Heart left ventricle (tissue), 16 donors: ENCODE results near the gene ENGASE. TPM values are rescaled to one million over a fixed set of nuclear protein-coding genes. Genes with fewer than 3 reads are reported as not detected.
"Not testable (repeated sequence)": the region's sequence is repeated elsewhere in the genome, so short reads cannot be mapped to it uniquely, and the experiment has no call there.

ENCODE experiments used
- ATAC-seq, 4 donors: fragments of 200-7000 bp; cut with Tn5 transposase; one replicate each; pipeline ENCODE4 v1.9.1; 2020 to 2022; ENCODE audit warnings: moderate library complexity in 4 of 4, mild to moderate bottlenecking in 3 of 4, moderate number of reproducible peaks in 1 of 4
- DNase-seq, 5 donors: peaks; one replicate each; pipeline ENCODE4 v3.0.0-alpha.2; 2020
- H3K27ac ChIP-seq, 12 donors: fragments of 200-600 bp; sonication (generic) in 4 of 12; one replicate each; pipeline versions ENCODE4 v1.5.0 to v1.8.0; 2016 to 2022; ENCODE audit warnings: mild to moderate bottlenecking in 2 of 12
- H3K27me3 ChIP-seq, 9 donors: fragments of 200-600 bp; sonication (generic) in 2 of 9; one replicate each; pipeline versions ENCODE4 v1.5.1 to v1.8.0; 2016 to 2022; ENCODE audit warnings: mild to moderate bottlenecking in 3 of 9
- H3K36me3 ChIP-seq, 9 donors: fragments of 200-600 bp; sonication (generic) in 2 of 9; one replicate each; pipeline versions ENCODE4 v1.5.0 to v1.8.0; 2018 to 2022; ENCODE audit warnings: mild to moderate bottlenecking in 2 of 9
- H3K4me1 ChIP-seq, 12 donors: fragments of 200-600 bp; sonication (generic) in 4 of 12; one replicate each; pipeline versions ENCODE4 v1.5.0 to v1.8.0; 2016 to 2022; ENCODE audit warnings: mild to moderate bottlenecking in 3 of 12
- H3K4me3 ChIP-seq, 12 donors: fragments of 200-600 bp; sonication (generic) in 4 of 12; one replicate each; pipeline versions ENCODE4 v1.5.0 to v1.8.0; 2017 to 2022; ENCODE audit warnings: mild to moderate bottlenecking in 9 of 12, moderate library complexity in 4 of 12
- H3K9me3 ChIP-seq, 12 donors: fragments of 200-600 bp; sonication (generic) in 4 of 12; one replicate each; pipeline versions ENCODE4 v1.5.0 to v1.8.0; 2016 to 2022; ENCODE audit warnings: mild to moderate bottlenecking in 1 of 12
- POLR2A ChIP-seq, 2 donors: fragments of 450-650 bp; IDR thresholded peaks; one replicate each; pipeline ENCODE4 v1.6.1; 2017; ENCODE audit warnings: antibody characterized with exemption in 2 of 2, mild to moderate bottlenecking in 2 of 2, moderate library complexity in 2 of 2
- WGBS, 4 donors: extraction: QIAGEN DNeasy Blood & Tissue Kit in 2 of 4; methylation state at CpG; one replicate each; pipeline versions ENCODE4 v1.1.5 to v1.1.7; 2013 to 2018; 5-methylcytosine and 5-hydroxymethylcytosine counted together
- intact Hi-C, 10 donors: fragments of 100-400 bp; cut with DNase I; formaldehyde crosslinking; loops; one replicate each; pipeline versions ENCODE4 v1.11.1 to v1.14.2; 2022
- polyA plus RNA-seq, 2 donors: library from polyadenylated mRNA; stranded (reverse); fragments of 200-250 nt; gene quantifications; one replicate each; pipeline ENCODE4 v1.2.3, GENCODE V29; 2013
- total RNA-seq, 9 donors: library from RNA; depleted of rRNA in 2 of 9; stranded (reverse); fragments of >200 nt in 2 of 9; fragmentation: NEBNext Ultra II Directional in 3 of 9; extraction: Animal tissue kit (Norgen Biotek cat#: 25700) in 3 of 9; gene quantifications; one replicate each; pipeline versions ENCODE4 v1.1.0 to v1.2.4, GENCODE V29; 2016 to 2023
- TF ChIP-seq, protein P1 (sequence below), 12 donors: fragments of 200-600 bp; sonication (generic) in 4 of 12; IDR thresholded peaks; one replicate each; pipeline versions ENCODE4 v1.5.0 to v1.8.0; 2018 to 2022; ENCODE audit warnings: antibody characterized with exemption in 12 of 12, mild to moderate bottlenecking in 5 of 12
- donor health status: ischemic (EF 13 %, LVEDD 7.1; RV severe dilation, severe dysfunction).
- donor health status: healthy with polysubstance abuse.
- donor health status: DM: no; HTN: yes; CAD: no.
- donor health status: DM: no; HTN: no; CAD: no.
- donor health status: ischemic (EF 25% LVEDD 6.9; RV normal size, moderate dysfunction).
- donor health status: ischemic (EF 25% LVEDD 5.7; RV mildly dilated, moderate dysfunction).
- donor health status: healthy.
- donor health status: DM: yes; HTN: yes; CAD: no.
- donor health status: ischemic (EF 35%, LVEDD 5.7; RV mildly dilated, moderate dysfunction).
- donor health status: nonischemic (EF 11% LVEDD 7.7; RV severe dilation, severe dysfunction).
- donor health status: DM: yes; HTN: yes; CAD: no.
- donor health status: PGD.
- donor health status: ischemic (EF 29% LVEDD 5.4; RV normal size, mild dysfunction).
- donor health status: nonischemic (EF 23%, LVEDD 6.1; RV moderate dilation, normal function).

Gene ENGASE
- total and polyA plus RNA-seq, 11 donors = 6.2 to 42.0 (median 23.5) TPM

DNA sequence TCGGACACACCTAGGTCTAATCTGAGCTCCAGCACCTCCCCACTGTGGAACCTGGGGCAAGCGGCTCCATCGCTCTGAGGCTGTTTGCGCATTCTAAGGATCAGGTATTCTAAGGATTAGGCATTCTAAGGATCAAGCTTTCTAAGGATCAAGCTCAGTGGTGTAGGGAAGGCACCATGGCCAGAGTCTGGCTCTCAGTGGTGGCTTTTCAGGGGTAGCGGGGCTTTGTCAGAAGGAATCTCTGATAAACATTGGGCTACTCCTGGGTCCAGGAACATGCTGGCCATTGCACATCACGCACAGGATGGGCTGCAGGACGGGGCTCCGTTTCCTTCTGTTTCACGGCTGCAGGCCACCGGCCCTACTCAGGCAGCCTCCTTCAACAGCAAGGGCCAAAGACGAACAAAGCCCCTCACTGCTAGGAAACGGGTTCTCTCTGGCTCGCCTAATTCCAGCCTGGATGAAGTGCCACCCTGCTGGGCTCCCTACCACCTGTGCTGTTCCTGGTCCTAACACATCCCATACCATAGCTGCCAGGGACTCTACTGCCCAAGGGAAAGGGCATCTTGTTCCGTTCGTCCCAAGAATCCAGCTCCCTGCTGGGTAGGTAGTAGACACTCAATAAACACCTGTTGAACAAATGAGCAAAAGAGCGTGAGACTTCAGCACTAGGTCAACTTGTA is 45.2 kb upstream of the ENGASE start:
- WGBS, 4 donors = 88 to 92% (median 91%) methylated on average over 14 to 16 of the region's 16 CpGs
- peak overlapping the region in 1 of 12 donors; percentile 34 for H3K27ac ChIP-seq
- H3K4me1 ChIP-seq = peaks cover 4 to 64% (median 52%) of the 10 kb centered on the region in 12 donors
- H3K4me3 ChIP-seq = no peak overlapping the region
- TF ChIP-seq, protein P1, sequence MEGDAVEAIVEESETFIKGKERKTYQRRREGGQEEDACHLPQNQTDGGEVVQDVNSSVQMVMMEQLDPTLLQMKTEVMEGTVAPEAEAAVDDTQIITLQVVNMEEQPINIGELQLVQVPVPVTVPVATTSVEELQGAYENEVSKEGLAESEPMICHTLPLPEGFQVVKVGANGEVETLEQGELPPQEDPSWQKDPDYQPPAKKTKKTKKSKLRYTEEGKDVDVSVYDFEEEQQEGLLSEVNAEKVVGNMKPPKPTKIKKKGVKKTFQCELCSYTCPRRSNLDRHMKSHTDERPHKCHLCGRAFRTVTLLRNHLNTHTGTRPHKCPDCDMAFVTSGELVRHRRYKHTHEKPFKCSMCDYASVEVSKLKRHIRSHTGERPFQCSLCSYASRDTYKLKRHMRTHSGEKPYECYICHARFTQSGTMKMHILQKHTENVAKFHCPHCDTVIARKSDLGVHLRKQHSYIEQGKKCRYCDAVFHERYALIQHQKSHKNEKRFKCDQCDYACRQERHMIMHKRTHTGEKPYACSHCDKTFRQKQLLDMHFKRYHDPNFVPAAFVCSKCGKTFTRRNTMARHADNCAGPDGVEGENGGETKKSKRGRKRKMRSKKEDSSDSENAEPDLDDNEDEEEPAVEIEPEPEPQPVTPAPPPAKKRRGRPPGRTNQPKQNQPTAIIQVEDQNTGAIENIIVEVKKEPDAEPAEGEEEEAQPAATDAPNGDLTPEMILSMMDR (IDR thresholded peaks at IDR 0.05) = no peak
- no peak for TF ChIP-seq POLR2A (IDR thresholded peaks at IDR 0.05)
- DNase-seq (peak in 1 of 5 donors; percentile 16), ATAC-seq (no peak)
- no peaks in the 10 kb centered on the region for H3K36me3 ChIP-seq
- H3K9me3 ChIP-seq = no peaks in the 10 kb centered on the region
- peaks cover 0 to 14% (median 0%) of the 10 kb centered on the region in 9 donors for H3K27me3 ChIP-seq
- intact Hi-C loops = loop anchor here in 2 of 10 donors (10.0 kb wide), 2 partner anchors 55 to 365 kb away; no protein-coding TSS in a partner anchor

DNA sequence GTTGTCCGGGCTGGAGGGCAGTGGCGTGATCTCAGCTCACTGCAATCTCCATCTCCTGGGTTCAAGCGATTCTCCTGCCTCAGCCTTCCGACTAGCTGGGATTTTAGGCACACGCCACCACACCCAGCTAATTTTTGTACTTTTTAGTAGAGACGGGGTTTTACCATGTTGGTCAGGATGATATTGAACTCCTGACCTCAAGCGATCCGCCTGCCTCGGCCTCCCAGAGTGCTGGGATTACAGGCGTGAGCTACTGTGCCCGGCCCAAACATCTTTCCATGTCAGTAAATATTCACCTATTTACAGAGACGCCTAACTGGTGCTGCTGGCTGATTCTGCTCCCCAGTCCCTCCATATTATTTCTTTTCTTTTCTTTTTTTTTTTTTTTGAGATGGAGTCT is 44.0 kb upstream of the ENGASE start:
- not testable (repeated sequence) for ATAC-seq, H3K9me3 ChIP-seq

DNA sequence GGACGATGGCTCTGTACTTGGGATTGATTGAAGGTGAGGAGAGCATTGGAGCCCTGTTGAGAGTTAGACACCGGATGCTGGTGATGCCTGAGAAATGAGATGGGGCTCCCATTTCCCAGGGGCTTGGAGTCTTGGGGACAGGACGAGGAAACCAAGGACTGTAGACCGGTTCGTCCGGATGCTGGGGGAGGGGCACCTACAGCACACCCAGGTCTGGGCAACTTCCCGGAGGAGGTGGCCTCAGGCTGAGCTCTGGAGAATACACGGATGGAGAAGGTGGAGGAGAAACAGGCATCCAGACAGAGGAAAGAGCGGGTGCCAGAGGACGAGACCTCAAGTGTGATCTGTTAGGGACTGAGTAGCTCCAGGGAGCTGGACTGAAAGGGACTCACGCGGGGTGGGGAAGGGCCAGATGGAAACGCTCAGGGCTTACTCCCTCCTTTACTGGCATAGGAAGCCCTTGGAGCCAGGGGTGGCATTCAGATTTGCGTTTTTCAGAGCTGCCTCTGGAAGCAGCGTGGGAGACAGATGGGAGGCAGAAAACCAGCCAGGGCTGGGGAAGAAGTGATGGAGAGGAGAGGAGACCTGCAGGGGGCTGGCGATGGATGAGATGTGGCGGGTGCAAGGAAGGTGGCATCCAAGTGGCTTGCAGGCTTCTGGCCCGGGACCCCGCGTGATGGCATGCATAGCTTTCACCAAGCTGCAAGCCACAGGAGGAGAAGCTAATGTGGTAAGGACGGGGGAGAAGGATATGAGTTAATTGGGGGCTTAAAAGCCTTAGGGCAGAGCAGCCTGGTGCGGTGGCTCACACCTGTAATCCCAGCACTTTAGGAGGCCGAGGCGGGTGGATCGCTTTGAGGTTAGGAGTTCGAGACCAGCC is 42.4 kb upstream of the ENGASE start:
- no peak for ATAC-seq
- WGBS, 4 donors = 90 to 92% (median 92%) methylated on average over 26 of the region's 26 CpGs
- H3K27ac ChIP-seq = no peak overlapping the region

More for the DNA sequence above, 44.0 kb upstream of the ENGASE start:
- H3K27ac ChIP-seq, H3K27me3 ChIP-seq, intact Hi-C loops, H3K4me3 ChIP-seq, DNase-seq, H3K36me3 ChIP-seq: not testable (repeated sequence)
- WGBS, 4 donors = 96 to 97% (median 96%) methylated on average over 12 of the region's 12 CpGs
- peaks cover 4 to 59% (median 44%) of the 10 kb centered on the region in 12 donors for H3K4me1 ChIP-seq

DNA sequence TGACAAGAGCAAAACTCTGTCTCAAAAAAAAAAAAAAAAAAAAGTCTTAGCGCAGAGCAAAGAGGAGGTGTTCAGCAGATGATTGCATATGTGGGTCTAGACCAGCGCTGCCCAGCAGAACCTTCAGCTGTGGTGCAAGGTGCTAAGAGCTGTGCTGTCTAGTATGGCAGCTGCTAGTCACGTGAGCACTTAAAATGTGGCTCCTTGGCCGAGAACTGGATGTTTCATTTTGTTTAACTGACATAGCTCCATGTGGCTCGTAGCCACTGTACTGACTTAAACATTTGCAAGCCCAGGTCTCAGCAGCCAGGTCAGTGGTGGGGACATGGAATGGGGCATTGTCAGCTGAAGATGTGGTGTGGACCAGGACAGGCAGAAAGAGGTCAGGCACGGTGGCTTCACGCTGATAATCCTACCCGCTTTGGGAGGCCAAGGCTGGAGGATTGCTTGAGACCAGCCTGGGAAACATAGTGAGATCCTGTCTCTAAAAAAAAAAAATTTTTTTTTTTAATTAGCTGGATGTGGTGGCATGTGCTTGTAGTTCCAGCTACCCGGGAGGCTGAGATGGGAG is 41.5 kb upstream of the ENGASE start:
- no peaks in the 10 kb centered on the region for H3K36me3 ChIP-seq
- H3K9me3 ChIP-seq = no peaks in the 10 kb centered on the region
- no peaks in the 10 kb centered on the region for H3K27me3 ChIP-seq
- DNase-seq (peak in 1 of 5 donors; percentile 17), ATAC-seq (no peak)
- TF ChIP-seq POLR2A (IDR thresholded peaks at IDR 0.05) = no peak
- TF ChIP-seq, protein P1 (IDR thresholded peaks at IDR 0.05) = no peak
- H3K27ac ChIP-seq = peak overlapping the region in 5 of 12 donors; percentile 48 to 74 (median 59)
- WGBS, 4 donors = 84 to 87% (median 85%) methylated on average over 9 of the region's 9 CpGs
- intact Hi-C loops = no loop called here
- peaks cover 0 to 43% (median 28%) of the 10 kb centered on the region in 12 donors for H3K4me1 ChIP-seq
- H3K4me3 ChIP-seq = no peak overlapping the region

More for the DNA sequence above, 42.4 kb upstream of the ENGASE start:
- no peak for TF ChIP-seq POLR2A (IDR thresholded peaks at IDR 0.05)
- TF ChIP-seq, protein P1 (IDR thresholded peaks at IDR 0.05) = no peak
- DNase-seq = peak in 2 of 5 donors; percentile 11 to 51
- Histone ChIP-seq H3K4me3 (no peak overlapping the region), H3K4me1 (peaks cover under 1 to 51% (median 37%) of the 10 kb centered on the region in 12 donors), H3K36me3 (no peaks in the 10 kb centered on the region), H3K27me3 (peaks cover 0 to 3% (median 0%) of the 10 kb centered on the region in 9 donors), H3K9me3 (no peaks in the 10 kb centered on the region)
- intact Hi-C loops = no loop called here
